GM19025 (cell line): Measurements from ENCODE around the gene ARRDC4.

Experiments
- ATAC-seq: cut with Tn5 transposase; IDR thresholded peaks from one replicate; pipeline ENCODE4 v1.9.1; 2021; ENCODE audit warnings: mild to moderate bottlenecking, low read depth, moderate library complexity; ENCODE audit not compliant: unreplicated experiment

ARRDC4 gene

DNA sequence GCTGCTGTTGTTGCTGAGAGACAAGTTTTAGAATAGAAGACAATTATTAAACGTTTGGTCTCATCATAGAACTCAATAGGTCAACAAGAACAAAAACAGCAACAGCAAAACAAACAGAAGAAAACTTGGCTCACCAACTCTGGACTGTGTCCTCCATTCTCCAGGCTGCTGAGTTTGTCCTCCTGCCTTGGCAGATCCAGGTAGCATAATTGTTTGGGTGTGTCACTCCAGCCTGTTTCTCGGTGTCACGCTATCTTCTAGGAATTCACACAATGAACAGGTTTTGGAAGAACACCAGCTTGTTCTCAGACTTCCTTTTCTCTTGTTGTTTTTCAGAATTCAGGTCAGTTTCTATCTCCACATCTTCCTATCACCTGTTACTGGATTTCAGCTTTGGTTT, 34.7 kb downstream of the ARRDC4 start:
- no peak for ATAC-seq

DNA sequence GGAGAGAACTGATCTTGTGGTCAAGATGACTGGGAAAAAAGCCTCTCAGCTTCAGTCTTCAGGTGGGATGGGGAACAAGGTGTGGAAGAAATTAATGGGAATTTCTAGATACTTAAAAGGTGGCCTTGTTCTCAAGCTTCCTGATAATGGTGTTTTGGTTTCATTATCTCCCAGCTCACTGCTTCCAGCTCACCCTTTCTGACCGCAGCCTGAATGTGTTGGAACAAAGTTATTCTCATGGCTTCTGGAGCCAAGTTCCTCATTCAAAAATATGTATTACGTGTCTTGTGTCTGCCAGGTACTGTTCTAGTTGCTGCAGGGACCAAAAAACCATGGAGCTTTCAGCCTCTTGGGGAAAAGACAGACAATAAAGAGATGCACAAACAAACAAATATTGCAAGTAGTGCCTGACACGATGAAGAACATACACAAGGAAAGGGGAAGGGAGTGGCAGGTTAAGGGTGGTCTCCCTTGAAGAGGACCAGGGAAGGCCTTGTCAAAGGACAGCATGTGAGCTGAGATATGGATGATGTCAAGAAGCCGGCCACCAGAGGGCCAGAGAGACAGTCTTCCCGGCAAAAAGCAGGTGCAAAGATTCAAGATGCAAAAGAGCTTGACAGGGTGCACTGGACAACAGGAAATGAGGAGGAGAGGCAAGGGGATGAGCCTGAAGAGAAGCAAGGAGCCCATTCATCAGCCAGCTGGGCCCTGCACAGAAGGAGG, 35.5 kb downstream of the ARRDC4 start:
- no peak for ATAC-seq

DNA sequence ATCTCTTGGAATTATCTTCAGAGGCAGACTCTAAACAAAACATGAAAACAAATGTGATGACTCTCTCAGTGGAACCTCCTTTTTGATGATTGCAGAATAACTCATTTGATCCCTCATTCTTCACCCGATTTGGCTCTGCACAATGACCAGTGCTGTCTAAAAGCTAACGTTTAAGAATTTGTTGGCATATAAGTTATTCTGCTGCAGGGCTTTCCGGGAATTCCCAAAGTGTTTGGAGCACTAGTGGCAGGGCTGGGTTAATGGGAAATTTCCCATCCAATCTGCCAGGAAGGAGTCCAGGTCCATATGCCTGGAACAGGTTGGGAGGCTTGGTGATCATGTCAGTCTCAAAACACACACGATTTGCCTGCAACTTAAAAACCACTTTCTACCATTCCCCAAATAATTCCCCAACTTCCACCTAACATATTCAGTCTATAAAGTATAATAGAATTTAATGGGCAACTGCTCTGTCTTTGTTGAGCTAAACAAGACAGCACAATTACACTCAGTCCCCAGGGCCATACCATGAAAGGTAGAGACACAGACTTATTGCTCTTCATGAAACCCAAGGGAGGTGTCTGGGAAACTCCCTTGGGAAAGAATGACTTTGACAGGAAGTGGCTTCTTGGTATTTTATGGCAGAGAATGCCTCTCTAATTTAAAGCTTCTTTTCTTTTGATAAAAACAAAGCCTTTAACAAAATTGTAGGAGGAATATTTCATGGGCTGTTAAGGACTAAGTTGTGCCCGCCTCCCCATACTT, 38.0 kb downstream of the ARRDC4 start:
- ATAC-seq, result no peak

DNA sequence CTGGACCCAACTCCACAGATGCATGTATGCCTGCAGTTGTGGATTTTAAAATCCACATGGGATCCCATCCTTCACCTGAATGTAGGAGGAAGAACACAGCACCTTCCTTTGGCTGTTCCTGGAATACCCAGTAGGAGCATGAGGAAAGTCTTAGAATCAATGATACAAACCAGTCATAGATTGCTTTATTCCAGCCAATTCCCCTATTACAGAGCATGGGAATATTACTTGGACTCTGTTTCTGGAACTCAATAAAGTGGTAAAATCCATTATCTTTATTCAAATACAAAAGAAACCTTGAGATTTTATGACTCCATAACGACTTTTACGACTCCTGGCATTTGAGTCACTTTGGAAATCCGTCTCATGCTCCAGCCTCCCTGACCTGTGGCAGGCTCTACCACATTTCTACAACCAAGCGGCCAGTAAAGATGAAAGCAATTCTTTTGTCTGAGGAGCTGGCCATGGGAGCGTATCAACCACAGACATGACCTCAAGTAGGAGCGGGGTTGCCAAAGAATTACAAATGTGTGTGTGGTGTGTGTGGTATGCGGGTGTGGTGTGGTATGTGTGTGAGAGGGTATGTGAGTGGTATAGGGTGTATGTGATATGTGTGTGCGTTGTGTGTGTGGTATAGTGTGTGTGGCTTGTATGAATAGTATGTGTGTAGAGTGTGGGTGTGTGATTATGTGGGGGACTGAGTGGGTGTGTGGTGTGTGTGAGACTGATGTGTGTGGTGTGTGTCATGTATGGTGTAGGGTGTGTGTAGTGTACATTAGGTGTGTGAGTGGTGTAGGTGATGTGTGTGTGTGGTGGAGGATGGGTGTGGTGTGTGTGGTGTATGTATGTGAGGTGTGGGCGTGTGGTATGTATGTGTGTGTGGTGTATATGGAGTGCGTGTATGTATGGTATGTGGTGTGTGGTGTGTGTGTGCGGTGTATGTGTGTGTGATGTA, 40.0 kb downstream of the ARRDC4 start:
- ATAC-seq, result no peak

DNA sequence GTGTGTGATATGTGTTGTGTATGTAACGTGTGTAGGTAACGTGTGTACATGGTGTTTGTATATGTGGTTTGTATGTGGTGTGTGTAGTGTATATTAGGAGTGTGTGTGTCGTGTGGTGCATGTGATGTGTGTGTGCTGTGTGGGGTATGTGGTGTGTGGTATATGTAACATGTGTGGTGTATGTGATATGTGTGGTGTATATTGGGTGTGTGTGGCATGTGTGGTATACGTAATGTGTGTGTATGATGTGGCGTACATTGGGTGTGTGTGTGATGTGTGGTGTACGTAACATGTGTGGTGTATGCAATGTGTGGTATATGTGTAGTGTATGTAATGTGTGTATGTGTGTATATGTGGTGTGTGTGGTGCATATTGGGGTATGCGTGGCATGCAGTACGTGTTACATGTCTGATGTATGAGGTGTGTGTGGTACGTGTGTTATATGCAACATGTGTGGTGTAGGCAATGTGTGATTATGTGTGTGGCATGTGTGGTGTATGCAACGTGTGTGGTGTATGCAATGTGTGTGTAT, 41.2 kb downstream of the ARRDC4 start:
- no peak for ATAC-seq

DNA sequence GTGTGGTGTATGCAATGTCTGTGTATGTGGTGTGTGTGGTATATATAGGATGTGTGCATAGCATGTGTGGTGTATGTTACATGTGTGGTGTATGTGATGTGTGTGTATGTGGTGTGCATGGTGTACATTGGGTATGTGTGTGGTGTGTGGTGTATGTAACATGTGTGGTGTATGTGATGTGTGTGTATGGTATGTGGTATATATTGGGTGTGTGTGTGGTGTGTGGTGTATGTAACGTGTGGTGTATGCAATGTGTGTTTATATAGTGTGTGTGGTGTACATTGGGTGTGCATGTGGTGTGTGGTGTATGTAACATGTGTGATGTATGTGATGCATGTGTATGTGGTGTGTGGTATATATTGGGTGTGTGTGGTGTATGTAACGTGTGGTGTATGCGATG, 41.9 kb downstream of the ARRDC4 start:
- no peak for ATAC-seq

DNA sequence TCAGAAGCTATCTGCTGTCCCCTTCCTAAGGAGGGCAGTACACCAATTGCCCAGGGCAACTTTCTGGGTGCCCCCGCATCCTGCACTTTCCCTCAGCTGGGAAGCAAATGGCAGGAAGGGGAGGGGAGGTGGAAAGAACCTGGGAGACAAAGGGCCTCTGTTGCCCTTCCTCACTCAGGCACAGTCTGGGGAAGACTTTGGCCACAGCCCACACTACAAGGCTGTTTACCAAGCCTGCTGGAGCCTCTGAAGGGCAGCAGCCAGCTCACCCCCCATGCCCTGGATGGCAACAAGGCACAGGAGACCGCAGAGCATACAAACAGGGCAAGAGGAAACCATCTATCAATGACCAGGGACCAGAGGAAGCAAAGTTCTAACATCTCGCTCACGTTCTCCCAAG, 42.4 kb downstream of the ARRDC4 start:
- no peak for ATAC-seq

DNA sequence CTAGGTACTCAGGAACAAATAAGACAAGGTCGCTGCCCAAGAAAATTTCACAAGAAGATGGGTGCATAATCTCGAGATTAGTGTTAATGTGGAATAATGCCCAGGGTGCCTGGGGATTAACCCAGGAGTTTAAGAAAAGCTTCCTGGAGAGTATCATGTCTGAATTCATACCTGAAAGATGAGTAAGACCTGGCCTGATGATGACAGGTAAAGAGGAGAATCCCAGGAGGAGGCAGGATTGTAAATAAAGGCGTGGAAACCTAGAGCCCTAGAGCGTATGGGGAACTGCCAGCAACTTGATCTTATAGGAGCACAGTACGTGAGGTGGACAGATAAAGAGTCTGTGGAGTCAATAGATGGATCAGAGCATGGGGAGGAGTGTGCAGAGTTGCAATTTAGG, 43.0 kb downstream of the ARRDC4 start:
- no peak for ATAC-seq

DNA sequence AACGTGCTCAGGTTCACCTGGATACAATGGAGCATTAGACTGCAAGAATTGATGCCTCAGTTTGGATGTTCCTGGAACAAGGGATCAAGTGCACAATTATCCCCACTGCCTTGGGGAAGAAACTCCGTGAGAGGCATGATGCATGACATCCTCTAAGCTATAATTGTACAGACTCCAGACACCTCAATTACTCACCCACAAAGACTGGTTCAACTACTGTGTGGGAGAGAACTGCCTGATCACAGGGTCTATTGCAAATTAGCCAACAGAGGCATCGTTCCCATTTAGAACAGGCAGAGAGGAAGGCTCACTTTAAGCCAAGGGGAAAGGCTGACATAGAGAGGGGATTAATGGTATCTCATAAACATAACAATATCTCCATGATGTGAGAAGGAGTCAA, 43.5 kb downstream of the ARRDC4 start:
- no peak for ATAC-seq

DNA sequence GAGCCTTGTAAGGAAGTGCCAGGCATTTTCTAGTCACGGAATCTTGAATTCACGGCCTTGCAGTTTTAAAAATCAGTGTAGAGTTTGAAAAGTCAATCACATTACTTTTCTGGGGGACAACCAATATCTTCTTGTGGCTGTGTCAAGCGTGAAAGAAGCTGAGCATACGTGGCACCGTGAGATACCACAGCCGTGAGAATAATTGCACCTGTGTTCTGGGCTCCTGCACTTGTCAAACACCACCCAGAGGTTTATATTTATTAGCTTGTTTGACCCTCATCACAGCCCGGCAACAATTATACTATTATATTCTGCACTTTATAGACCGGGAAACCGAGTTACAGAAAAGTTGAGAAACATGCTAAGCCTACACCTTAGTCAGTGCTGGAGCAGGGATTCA, 45.2 kb downstream of the ARRDC4 start:
- no peak for ATAC-seq

DNA sequence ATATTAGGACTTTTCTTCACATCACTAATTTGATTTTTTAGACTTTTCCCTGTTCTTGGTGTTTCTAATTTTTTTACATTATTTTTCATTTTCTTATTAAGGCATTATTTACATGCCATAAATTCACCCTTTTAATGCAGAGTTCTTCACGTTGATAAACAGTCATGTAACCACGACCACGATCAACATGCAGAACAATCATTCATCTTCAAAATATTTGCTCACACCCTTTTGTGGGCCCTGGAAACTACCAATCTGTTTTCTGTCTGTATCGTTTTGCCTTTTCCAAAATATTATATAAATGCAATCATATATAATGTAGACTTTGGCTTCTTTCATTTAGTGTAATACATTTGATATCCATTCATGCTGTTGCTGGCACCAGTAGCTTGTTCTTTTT, 48.7 kb downstream of the ARRDC4 start:
- ATAC-seq, result no peak

DNA sequence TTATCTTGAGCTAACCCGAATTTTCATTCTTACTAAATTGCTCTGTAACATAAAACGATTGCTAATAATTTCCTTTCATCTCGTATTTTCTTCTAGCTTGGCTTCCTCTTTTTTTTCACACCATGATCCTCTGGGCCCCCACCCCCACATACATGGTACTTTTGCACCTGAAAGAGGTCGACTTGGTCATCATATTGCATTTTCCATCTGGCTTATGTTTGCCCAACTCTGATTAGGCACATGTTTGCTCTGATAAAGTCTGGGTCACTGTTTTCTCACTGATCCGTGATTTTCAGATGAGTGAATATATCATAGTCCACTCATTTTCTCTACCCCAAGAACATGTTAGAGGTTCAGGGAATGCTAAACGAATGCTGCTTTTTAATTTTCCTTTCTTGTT, 49.5 kb downstream of the ARRDC4 start:
- ATAC-seq, result no peak

DNA sequence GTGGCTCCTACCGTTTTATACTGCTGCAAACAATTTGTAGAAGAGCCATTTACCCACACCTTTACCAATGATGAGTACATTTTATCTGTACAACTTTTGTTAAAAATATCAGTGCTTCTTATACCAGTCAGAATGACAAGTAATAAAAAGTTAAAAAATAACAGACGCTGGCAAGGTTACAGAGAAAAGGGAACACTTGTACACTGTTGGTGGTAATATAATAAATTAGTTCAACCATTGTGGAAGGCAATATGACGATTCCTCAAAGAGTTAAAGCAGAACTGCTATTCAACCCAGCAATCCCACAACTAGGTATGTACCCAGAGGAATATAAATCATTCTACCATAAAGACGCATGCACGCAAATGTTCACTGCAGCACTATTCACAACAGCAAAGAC, 51.9 kb downstream of the ARRDC4 start:
- no peak for ATAC-seq

DNA sequence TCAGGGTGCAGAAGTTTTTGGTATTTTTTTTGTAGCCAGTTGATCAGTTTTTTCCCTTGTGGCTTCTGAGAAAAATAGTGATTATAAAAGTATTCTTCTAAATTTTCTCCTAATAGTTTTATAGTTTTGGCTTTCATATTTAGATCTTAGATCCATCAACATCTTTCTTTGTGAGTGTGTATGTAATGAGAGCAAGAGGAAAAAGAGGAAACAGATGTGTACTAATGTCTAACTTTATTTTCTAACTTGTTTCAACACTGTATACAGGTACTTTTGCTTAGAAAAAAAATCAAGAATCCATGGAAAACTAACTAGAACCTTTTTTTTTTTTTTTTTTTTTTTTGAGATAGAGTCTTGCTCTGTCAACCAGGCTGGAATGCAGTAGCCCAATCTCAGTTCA, 53.1 kb downstream of the ARRDC4 start:
- no peak for ATAC-seq

DNA sequence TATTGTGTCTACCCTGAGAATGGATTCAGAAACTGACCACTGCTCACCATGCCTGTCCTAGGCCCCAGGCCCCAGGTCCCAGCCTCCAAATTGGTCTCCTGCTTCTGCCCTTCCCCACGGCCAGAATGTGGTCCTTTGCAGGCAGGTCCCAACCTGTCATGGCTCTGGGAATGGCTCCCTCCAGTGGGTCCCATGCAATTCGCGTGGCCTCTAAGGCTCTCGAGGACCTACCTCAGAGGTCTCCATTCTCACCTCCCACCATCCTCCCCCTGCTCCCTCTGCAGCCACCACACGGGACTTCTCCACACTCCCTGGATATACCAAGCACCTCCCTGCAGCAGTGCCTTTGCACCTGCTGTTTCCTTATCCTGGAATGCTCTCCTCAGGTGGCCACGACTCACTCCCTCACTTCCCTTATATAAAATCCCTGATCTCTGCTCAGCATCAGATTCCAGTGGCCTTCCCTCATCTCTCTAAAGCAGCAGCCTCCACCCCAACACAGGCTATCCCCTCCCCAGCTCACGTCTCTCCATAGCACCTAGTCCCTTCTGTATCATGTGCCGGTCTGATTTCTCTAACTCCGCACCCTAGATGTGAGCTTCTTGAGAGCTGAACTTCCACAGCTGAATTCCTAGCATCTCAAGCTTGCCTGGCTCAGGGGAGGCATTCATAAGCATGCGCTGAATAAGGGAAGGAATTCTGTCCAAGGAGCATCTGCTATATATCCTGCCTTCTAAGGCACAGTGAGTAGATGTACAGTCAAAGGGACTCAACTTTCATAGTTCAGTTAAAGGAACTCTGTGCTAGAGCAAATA, 56.9 kb downstream of the ARRDC4 start:
- no peak for ATAC-seq

DNA sequence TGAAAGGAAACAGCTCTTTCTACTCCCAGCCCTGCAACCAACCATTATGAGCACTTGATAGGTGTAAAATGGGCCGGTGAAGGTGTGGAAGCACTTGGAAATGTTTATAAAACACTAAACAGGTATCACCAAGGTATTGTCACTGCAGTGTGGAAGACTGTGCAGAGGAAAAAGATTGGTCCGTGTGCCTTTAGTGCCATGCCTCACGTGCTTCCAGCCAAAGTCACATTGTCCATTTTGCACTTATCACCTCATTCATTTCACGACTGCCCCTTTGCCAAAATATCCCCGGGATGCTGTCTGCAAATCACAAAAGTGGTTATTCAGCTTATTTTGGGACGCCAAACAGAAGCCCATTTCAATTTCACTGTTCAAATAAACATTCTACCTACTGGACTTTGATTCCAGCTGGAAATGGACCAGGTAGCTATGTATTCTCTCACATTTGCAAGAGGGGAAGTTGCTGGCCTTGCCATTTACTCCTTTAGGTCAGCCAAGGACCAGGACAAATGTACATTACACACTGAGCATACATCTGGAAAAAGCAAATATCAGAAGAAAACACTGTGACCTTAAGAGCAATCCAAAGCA, 58.4 kb downstream of the ARRDC4 start:
- no peak for ATAC-seq
